Adrenal gland (tissue), 5 donors: ENCODE measurements around the gene HSBP1.

Experiments used
- CTCF ChIP-seq, 6 experiments: fragments of 450-650 bp in 4 of 6; fragments of 200-600 bp in 2 of 6; sonication (generic) in 1 of 6; IDR thresholded peaks; 1 replicate in 5 of 6; 2 replicates in 1 of 6; pipeline versions ENCODE4 v1.5.1 to v1.8.0; 2016 to 2021; ENCODE audit warnings: antibody characterized with exemption in 6 of 6, mild to moderate bottlenecking in 2 of 6, moderate library complexity in 1 of 6
- POLR2A ChIP-seq, 2 donors: fragments of 450-650 bp; IDR thresholded peaks; one replicate each; pipeline ENCODE4 v1.6.1; 2017; ENCODE audit warnings: antibody characterized with exemption in 2 of 2, mild to moderate bottlenecking in 2 of 2, moderate library complexity in 1 of 2
- donor health status: DM: no; HTN: no; CAD: no.

- TF ChIP-seq CTCF (IDR thresholded peaks at IDR 0.05): no peak
- TF ChIP-seq POLR2A (IDR thresholded peaks at IDR 0.05): no peak
These were observed 26.1 kb downstream of the HSBP1 start for GRCh38 chr16:83833921-83834320.
